CD14-positive monocyte (primary cell): Measurements from ENCODE around the gene GRIN3B. TPM values are rescaled to one million over a fixed set of nuclear protein-coding genes. Genes with fewer than 3 reads are reported as not detected.

Experiments
- DNase-seq, 3 donors: peaks; one replicate each; pipeline ENCODE4 v3.0.0-alpha.2; 2011 to 2022
- H2AFZ ChIP-seq: 2 replicates; pipeline ENCODE4 v1.6.0; 2012; ENCODE audit warnings: mild to moderate bottlenecking, low read depth, low read length, inconsistent platforms; ENCODE audit not compliant: insufficient read depth, poor library complexity, severe bottlenecking
- H3K27ac ChIP-seq, 2 donors: 1 replicate in 1 of 2; 2 replicates in 1 of 2; pipeline ENCODE4 v1.5.1; 2012 to 2013; ENCODE audit warnings: low read length in 2 of 2, control low read depth in 1 of 2, inconsistent platforms in 1 of 2, low read depth in 1 of 2, mild to moderate bottlenecking in 1 of 2
- H3K27me3 ChIP-seq, 2 donors: one replicate each; pipeline versions ENCODE4 v1.6.0 to v1.6.1; 2011 to 2013; ENCODE audit warnings: low read length in 2 of 2; ENCODE audit not compliant: control insufficient read depth in 2 of 2, insufficient read depth in 2 of 2
- H3K36me3 ChIP-seq, 2 donors: replicated peaks in 1 of 2; 1 replicate in 1 of 2; 2 replicates in 1 of 2; pipeline versions ENCODE4 v1.5.1 to v1.6.1; 2012 to 2013; ENCODE audit warnings: low read length in 2 of 2, control low read depth in 1 of 2, inconsistent platforms in 1 of 2, mild to moderate bottlenecking in 1 of 2; ENCODE audit not compliant: insufficient read depth in 2 of 2, control insufficient read depth in 1 of 2
- H3K4me1 ChIP-seq, 2 donors: 1 replicate in 1 of 2; 2 replicates in 1 of 2; pipeline versions ENCODE4 v1.5.1 to v1.6.1; 2012 to 2013; ENCODE audit warnings: low read length in 2 of 2, control low read depth in 1 of 2, inconsistent platforms in 1 of 2, mild to moderate bottlenecking in 1 of 2, moderate library complexity in 1 of 2; ENCODE audit not compliant: insufficient read depth in 2 of 2, control insufficient read depth in 1 of 2
- H3K4me2 ChIP-seq: replicated peaks from 2 replicates; pipeline ENCODE3; 2012; ENCODE audit warnings: low read length, moderate library complexity, mild to moderate bottlenecking; ENCODE audit not compliant: poor library complexity, severe bottlenecking; ENCODE audit errors: extremely low read depth
- H3K4me3 ChIP-seq, 3 experiments: fragments of 200-600 bp in 1 of 3; sonication (generic) in 1 of 3; replicated peaks in 1 of 3; 1 replicate in 2 of 3; 2 replicates in 1 of 3; pipeline ENCODE4 v1.5.1; 2011 to 2013; ENCODE audit warnings: low read length in 3 of 3, mild to moderate bottlenecking in 3 of 3, control low read depth in 2 of 3, low read depth in 2 of 3, inconsistent platforms in 1 of 3, moderate library complexity in 1 of 3
- H3K79me2 ChIP-seq: 2 replicates; pipeline ENCODE4 v1.6.0; 2012; ENCODE audit warnings: mild to moderate bottlenecking, control low read depth, inconsistent platforms, low read length, moderate library complexity; ENCODE audit not compliant: insufficient read depth
- H3K9ac ChIP-seq: 2 replicates; pipeline ENCODE4 v1.6.0; 2017; ENCODE audit warnings: low read length, mild to moderate bottlenecking; ENCODE audit not compliant: insufficient read depth, poor library complexity, severe bottlenecking
- H3K9me3 ChIP-seq, 2 donors: replicated peaks in 1 of 2; 1 replicate in 1 of 2; 2 replicates in 1 of 2; pipeline versions ENCODE4 v1.5.1 to v1.6.1; 2012 to 2013; ENCODE audit warnings: low read length in 2 of 2, control low read depth in 1 of 2; ENCODE audit not compliant: control insufficient read depth in 1 of 2, insufficient read depth in 1 of 2
- H4K20me1 ChIP-seq: 2 replicates; pipeline ENCODE4 v1.6.0; 2012; ENCODE audit warnings: mild to moderate bottlenecking, low read length, control low read depth, moderate library complexity; ENCODE audit not compliant: insufficient read depth
- H3K27ac Mint-ChIP-seq, 7 donors: one replicate each; pipeline ENCODE4 v1.8.0; 2020; ENCODE audit warnings: mild to moderate bottlenecking in 7 of 7, mixed read lengths in 7 of 7, moderate library complexity in 6 of 7, inconsistent platforms in 2 of 7
- H3K27me3 Mint-ChIP-seq, 3 donors: one replicate each; pipeline ENCODE4 v1.8.0; 2021 to 2022; ENCODE audit warnings: low read depth in 3 of 3, mild to moderate bottlenecking in 3 of 3, mixed read lengths in 3 of 3, moderate library complexity in 3 of 3, inconsistent platforms in 1 of 3
- H3K36me3 Mint-ChIP-seq, 2 donors: one replicate each; pipeline ENCODE4 v1.8.0; 2020; ENCODE audit warnings: mixed read lengths in 2 of 2, inconsistent platforms in 1 of 2, mild to moderate bottlenecking in 1 of 2
- H3K4me1 Mint-ChIP-seq: one replicate; pipeline ENCODE4 v1.8.0; 2020; ENCODE audit warnings: mild to moderate bottlenecking, mixed read lengths
- H3K4me3 Mint-ChIP-seq, 2 donors: one replicate each; pipeline ENCODE4 v1.8.0; 2020; ENCODE audit warnings: mild to moderate bottlenecking in 2 of 2, mixed read lengths in 2 of 2, moderate library complexity in 1 of 2
- H3K9me3 Mint-ChIP-seq, 7 donors: one replicate each; pipeline ENCODE4 v1.8.0; 2020 to 2022; ENCODE audit warnings: mixed read lengths in 7 of 7, mild to moderate bottlenecking in 6 of 7, moderate library complexity in 6 of 7, inconsistent platforms in 2 of 7
- CTCF ChIP-seq: fragments of 200-600 bp; IDR thresholded peaks from one replicate; pipeline ENCODE4 v1.8.0; 2022; ENCODE audit warnings: antibody characterized with exemption, mild to moderate bottlenecking
- WGBS: methylation state at CpG from one replicate; pipeline ENCODE4 v1.1.5; 2013; ENCODE audit warnings: missing lambda C conversion rate; ENCODE audit not compliant: insufficient coverage; 5-methylcytosine and 5-hydroxymethylcytosine counted together
- intact Hi-C, 2 donors: fragments of 100-400 bp; cut with micrococcal nuclease; formaldehyde crosslinking; loops; one replicate each; pipeline versions ENCODE4 v1.15.0 to v1.15.1; 2023
- polyA plus RNA-seq, 3 donors: library from polyadenylated mRNA; depleted of rRNA in 1 of 3; unstranded in 2 of 3; stranded (reverse) in 1 of 3; fragments of 300-500 nt in 2 of 3; fragments of >200 nt in 1 of 3; fragmentation: Illumina TruSeq in 2 of 3; gene quantifications; 1 replicate in 2 of 3; 2 replicates in 1 of 3; pipeline ENCODE4 v1.2.3, GENCODE V29; 2012 to 2021

GRIN3B gene
- polyA plus RNA-seq, 3 donors = 0.13 to 0.27 TPM; not detected in 1

DNA sequence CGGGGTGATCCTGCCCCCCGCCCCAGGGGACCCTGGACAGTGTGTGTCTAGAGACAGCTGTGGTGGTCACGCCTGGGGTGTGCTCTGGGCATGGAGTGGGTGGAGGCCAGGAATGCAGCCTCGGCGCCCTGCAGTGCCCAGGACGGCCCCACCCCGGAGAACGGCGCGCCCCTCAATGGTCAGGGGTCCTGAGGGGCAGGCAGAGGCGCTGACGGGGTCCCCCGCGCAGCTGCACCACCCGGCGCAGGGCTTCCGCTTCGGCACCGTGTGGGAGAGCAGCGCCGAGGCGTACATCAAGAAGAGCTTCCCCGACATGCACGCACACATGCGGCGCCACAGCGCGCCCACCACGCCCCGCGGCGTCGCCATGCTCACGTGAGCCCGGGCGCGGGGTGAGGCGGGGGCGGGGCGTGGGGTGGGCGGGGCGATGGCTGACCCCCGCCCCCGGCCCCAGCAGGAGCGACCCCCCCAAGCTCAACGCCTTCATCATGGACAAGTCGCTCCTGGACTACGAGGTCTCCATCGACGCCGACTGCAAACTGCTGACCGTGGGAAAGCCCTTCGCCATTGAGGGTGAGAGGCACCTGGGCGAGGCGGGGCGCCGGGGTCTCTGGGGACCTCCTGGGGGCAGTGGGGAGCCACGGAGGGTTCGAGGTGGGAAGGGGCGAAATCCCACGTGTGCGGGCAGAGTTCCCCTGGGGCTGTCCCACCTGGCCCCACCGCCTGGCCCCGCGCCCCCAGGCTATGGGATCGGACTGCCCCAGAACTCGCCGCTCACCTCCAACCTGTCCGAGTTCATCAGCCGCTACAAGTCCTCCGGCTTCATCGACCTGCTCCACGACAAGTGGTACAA is 7.4 kb downstream of the GRIN3B start:
- H3K27ac Mint-ChIP-seq = no peak overlapping the region
- Histone ChIP-seq H3K4me1 (no peaks in the 10 kb centered on the region), H3K36me3 (peaks cover 19 to 31% of the 10 kb centered on the region in 2 donors), H3K79me2 (no peaks in the 10 kb centered on the region), H3K4me2 (no peak overlapping the region), H4K20me1 (peaks cover 44% of the 10 kb centered on the region), H3K9ac (no peak overlapping the region), H3K4me3 (no peak overlapping the region), H3K9me3 (no peaks in the 10 kb centered on the region), H2AFZ (no peak overlapping the region), H3K27ac (no peak overlapping the region), H3K27me3 (peaks cover 0 to 1% of the 10 kb centered on the region in 2 donors)
- WGBS = 97% methylated on average over 51 of the region's 73 CpGs
- no peak for TF ChIP-seq CTCF
- H3K36me3 Mint-ChIP-seq = peaks cover 8 to 20% of the 10 kb centered on the region in 2 donors
- H3K4me1 Mint-ChIP-seq = no peaks in the 10 kb centered on the region
- H3K9me3 Mint-ChIP-seq = peaks cover 0 to 3% (median 2%) of the 10 kb centered on the region in 7 donors
- no peak for DNase-seq
- intact Hi-C loops = no loop called here
- H3K27me3 Mint-ChIP-seq = peaks cover 0 to 9% (median 6%) of the 10 kb centered on the region in 3 donors
- no peak overlapping the region for H3K4me3 Mint-ChIP-seq

DNA sequence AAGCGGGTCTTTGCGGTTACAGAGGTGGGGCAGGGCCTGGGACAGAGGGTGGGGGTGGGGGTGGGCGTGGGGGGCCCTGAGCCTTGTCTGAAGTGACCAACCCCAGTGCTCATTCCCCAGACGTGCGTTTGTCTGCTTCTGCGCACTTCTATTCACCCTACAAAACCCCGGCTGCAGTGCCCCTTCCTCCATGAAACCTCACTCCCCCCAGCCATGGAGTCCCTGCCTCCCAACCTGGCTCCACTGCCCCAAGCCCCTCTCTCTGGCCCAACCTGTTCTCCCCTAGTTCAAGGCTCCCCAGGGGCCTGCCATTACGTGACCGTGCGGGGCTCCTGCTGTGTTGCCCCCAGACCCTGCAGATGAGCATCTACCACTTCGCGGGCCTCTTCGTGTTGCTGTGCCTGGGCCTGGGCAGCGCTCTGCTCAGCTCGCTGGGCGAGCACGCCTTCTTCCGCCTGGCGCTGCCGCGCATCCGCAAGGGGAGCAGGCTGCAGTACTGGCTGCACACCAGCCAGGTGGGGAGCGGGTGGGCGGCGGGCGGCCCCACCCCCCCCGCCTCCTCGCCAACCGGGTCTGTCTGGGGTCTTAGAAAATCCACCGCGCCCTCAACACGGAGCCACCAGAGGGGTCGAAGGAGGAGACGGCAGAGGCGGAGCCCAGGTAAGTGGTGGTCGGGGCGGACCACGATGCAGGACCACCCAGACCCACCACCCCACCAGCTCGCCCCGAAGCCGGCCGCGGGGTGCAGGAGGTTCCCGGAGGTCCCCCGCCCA is 8.2 kb downstream of the GRIN3B start:
- H2AFZ ChIP-seq = no peak overlapping the region
- H3K27me3 Mint-ChIP-seq = peaks cover 0 to 5% (median 4%) of the 10 kb centered on the region in 3 donors
- no peak overlapping the region for H3K4me2 ChIP-seq
- peaks cover 52% of the 10 kb centered on the region for H4K20me1 ChIP-seq
- no peaks in the 10 kb centered on the region for H3K4me1 Mint-ChIP-seq
- H3K27ac ChIP-seq = no peak overlapping the region
- intact Hi-C loops = no loop called here
- peaks cover 9 to 27% of the 10 kb centered on the region in 2 donors for H3K36me3 Mint-ChIP-seq
- no peak overlapping the region for H3K9ac ChIP-seq
- no peaks in the 10 kb centered on the region for H3K27me3 ChIP-seq
- H3K9me3 ChIP-seq = no peaks in the 10 kb centered on the region
- peaks cover 27 to 40% of the 10 kb centered on the region in 2 donors for H3K36me3 ChIP-seq
- no peak overlapping the region for H3K4me3 ChIP-seq
- peaks cover 0 to 3% (median 2%) of the 10 kb centered on the region in 7 donors for H3K9me3 Mint-ChIP-seq
- 93% methylated on average over 39 of the region's 45 CpGs for WGBS
- H3K4me3 Mint-ChIP-seq = no peak overlapping the region
- DNase-seq = no peak
- no peak overlapping the region for H3K27ac Mint-ChIP-seq
- H3K4me1 ChIP-seq = no peaks in the 10 kb centered on the region
- H3K79me2 ChIP-seq = peaks cover 4% of the 10 kb centered on the region
- no peak for TF ChIP-seq CTCF
